Right lobe of liver (tissue), 4 donors: ENCODE data around the gene MAST4.

Source experiments
- POLR2A ChIP-seq: fragments of 450-650 bp; IDR thresholded peaks from one replicate; pipeline ENCODE4 v1.6.1; 2017; ENCODE audit warnings: antibody characterized with exemption, mild to moderate bottlenecking
- TF ChIP-seq, protein P1 (sequence below), 4 donors: fragments of 200-600 bp in 3 of 4; fragments of 450-650 bp in 1 of 4; IDR thresholded peaks; one replicate each; pipeline versions ENCODE4 v1.5.1 to v1.8.0; 2016 to 2022; ENCODE audit warnings: antibody characterized with exemption in 4 of 4, mild to moderate bottlenecking in 2 of 4
- donor health status: DM: no; HTN: no; CAD: no.
- donor health status: DM: no; HTN: no; CAD: no.
- donor health status: DM: no; HTN: yes; CAD: no.

- TF ChIP-seq POLR2A = no peak
- TF ChIP-seq, protein P1, sequence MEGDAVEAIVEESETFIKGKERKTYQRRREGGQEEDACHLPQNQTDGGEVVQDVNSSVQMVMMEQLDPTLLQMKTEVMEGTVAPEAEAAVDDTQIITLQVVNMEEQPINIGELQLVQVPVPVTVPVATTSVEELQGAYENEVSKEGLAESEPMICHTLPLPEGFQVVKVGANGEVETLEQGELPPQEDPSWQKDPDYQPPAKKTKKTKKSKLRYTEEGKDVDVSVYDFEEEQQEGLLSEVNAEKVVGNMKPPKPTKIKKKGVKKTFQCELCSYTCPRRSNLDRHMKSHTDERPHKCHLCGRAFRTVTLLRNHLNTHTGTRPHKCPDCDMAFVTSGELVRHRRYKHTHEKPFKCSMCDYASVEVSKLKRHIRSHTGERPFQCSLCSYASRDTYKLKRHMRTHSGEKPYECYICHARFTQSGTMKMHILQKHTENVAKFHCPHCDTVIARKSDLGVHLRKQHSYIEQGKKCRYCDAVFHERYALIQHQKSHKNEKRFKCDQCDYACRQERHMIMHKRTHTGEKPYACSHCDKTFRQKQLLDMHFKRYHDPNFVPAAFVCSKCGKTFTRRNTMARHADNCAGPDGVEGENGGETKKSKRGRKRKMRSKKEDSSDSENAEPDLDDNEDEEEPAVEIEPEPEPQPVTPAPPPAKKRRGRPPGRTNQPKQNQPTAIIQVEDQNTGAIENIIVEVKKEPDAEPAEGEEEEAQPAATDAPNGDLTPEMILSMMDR (IDR thresholded peaks at IDR 0.05) = no peak
Observed at GRCh38 chr5:66737096-66737495, 140.9 kb downstream of the MAST4 start.
